Activated CD4-positive, alpha-beta T cell treated with anti-CD3 and anti-CD28 coated beads, Interleukin-2, amount 10 ng/mL, durations not matched to agents 24 days and 14 days (primary cell): ENCODE results near the gene MANF. TPM values are rescaled to one million over a fixed set of nuclear protein-coding genes. Genes with fewer than 3 reads are reported as not detected.
"Not testable (repeated sequence)": the region's sequence is repeated elsewhere in the genome, so short reads cannot be mapped to it uniquely, and the experiment has no call there.

Source experiments
- DNase-seq: peaks from one replicate; pipeline ENCODE4 v3.0.0; 2022
- H3K27ac Mint-ChIP-seq: one replicate; pipeline ENCODE4 v1.8.0; 2022; ENCODE audit warnings: mild to moderate bottlenecking, mixed read lengths
- H3K27me3 Mint-ChIP-seq: one replicate; pipeline ENCODE4 v1.8.0; 2022; ENCODE audit warnings: mixed read lengths
- H3K36me3 Mint-ChIP-seq: one replicate; pipeline ENCODE4 v1.8.0; 2022; ENCODE audit warnings: low read depth, mild to moderate bottlenecking, mixed read lengths
- H3K4me1 Mint-ChIP-seq: one replicate; pipeline ENCODE4 v1.8.0; 2021; ENCODE audit warnings: mixed read lengths
- H3K4me3 Mint-ChIP-seq: one replicate; pipeline ENCODE4 v1.8.0; 2022; ENCODE audit warnings: mild to moderate bottlenecking, moderate library complexity, mixed read lengths
- H3K9me3 Mint-ChIP-seq: one replicate; pipeline ENCODE4 v1.8.0; 2021; ENCODE audit warnings: mixed read lengths
- intact Hi-C: fragments of 100-400 bp; cut with micrococcal nuclease; formaldehyde crosslinking; loops from one replicate; pipeline ENCODE4 v1.15.1; 2023
- total RNA-seq: library from RNA; stranded (reverse); gene quantifications from 2 replicates; pipeline ENCODE4 v1.2.3, GENCODE V29; 2022

MANF gene
- total RNA-seq, 1 donor from 2014 or later = 229 TPM

- intact Hi-C loops = no loop called here
- Mint-ChIP-seq H3K36me3 (peaks cover 3% of the 10 kb centered on the region), H3K9me3 (no peaks in the 10 kb centered on the region), H3K4me1 (peaks cover 10% of the 10 kb centered on the region), H3K4me3 (no peak overlapping the region), H3K27me3 (no peaks in the 10 kb centered on the region), H3K27ac (no peak overlapping the region)
- DNase-seq = no peak
These were observed 5.8 kb upstream of the MANF start for GRCh38 chr3:51379301-51379700.

DNA sequence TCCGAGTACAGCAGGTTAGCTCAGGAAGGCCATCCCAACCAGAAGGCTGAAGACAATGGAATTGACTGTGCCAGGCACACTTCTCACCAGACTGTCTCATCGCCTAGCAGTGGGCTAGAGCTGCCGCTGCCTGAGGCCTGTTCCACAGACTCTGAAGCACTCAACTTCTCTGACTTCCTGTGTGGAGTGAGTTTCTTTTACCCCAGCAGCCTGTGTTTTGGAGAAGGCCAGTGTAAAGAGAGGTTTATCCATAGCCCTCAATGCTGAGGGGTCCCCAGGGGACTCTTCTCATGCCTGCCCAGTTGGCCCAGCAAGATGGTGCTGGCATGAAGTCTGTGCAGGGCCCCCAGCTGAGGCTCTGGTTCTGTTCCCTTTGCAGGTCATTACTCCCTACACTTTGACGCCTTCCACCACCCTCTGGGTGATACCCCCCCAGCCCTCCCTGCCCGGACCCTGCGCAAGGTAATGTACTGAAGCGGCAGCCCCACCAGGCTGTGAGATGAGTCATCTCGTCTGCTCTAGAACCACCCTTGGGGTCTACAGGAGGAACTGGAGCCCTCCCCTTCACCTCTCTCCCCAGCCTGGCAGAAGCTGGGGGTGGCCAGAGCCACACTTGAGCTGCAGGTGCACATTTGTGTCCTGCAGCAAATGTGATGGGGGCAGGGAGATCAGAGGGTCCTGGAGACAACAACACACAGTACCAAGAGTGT is 5.2 kb upstream of the MANF start:
- DNase-seq = no peak
- Mint-ChIP-seq H3K4me3 (no peak overlapping the region), H3K4me1 (peaks cover 10% of the 10 kb centered on the region), H3K36me3 (peaks cover 7% of the 10 kb centered on the region), H3K27ac (no peak overlapping the region), H3K27me3 (no peaks in the 10 kb centered on the region), H3K9me3 (no peaks in the 10 kb centered on the region)
- intact Hi-C loops = loop anchor here (10.0 kb wide), 1 partner anchor 415 kb away; no protein-coding TSS in a partner anchor

- no peaks in the 10 kb centered on the region for H3K9me3 Mint-ChIP-seq
- no peak overlapping the region for H3K27ac Mint-ChIP-seq
- peaks cover 10% of the 10 kb centered on the region for H3K4me1 Mint-ChIP-seq
- H3K27me3 Mint-ChIP-seq = no peaks in the 10 kb centered on the region
- peaks cover 14% of the 10 kb centered on the region for H3K36me3 Mint-ChIP-seq
- no peak for DNase-seq
- no peak overlapping the region for H3K4me3 Mint-ChIP-seq
- intact Hi-C loops = loop anchor here (10.0 kb wide), 1 partner anchor 414 kb away; no protein-coding TSS in a partner anchor
These were observed 4.3 kb upstream of the MANF start for GRCh38 chr3:51380601-51381332.

DNA sequence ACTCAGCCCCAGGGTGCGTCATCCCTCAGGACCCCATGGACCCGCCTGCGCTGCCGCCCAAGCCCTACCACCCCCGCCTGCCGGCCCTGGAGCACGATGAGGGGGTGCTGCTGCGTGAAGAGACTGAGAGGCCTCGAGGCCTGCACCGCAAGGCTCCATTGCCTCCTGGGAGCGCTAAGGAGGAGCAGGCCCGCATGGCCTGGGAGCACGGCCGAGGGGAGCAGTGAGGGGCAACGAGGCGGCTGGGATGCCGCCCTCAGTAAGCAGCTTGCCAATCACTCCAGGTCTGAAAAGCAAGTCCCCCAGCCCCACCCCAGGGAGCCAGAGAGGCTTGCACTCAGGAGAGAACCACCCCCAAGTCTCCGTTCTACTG is 3.8 kb upstream of the MANF start:
- Mint-ChIP-seq H3K4me1 (peaks cover 16% of the 10 kb centered on the region), H3K4me3 (no peak overlapping the region), H3K27me3 (no peaks in the 10 kb centered on the region), H3K36me3 (peaks cover 20% of the 10 kb centered on the region), H3K27ac (no peak overlapping the region), H3K9me3 (no peaks in the 10 kb centered on the region)
- no peak for DNase-seq
- intact Hi-C loops = loop anchor here (10.0 kb wide), 1 partner anchor 413 kb away; no protein-coding TSS in a partner anchor

DNA sequence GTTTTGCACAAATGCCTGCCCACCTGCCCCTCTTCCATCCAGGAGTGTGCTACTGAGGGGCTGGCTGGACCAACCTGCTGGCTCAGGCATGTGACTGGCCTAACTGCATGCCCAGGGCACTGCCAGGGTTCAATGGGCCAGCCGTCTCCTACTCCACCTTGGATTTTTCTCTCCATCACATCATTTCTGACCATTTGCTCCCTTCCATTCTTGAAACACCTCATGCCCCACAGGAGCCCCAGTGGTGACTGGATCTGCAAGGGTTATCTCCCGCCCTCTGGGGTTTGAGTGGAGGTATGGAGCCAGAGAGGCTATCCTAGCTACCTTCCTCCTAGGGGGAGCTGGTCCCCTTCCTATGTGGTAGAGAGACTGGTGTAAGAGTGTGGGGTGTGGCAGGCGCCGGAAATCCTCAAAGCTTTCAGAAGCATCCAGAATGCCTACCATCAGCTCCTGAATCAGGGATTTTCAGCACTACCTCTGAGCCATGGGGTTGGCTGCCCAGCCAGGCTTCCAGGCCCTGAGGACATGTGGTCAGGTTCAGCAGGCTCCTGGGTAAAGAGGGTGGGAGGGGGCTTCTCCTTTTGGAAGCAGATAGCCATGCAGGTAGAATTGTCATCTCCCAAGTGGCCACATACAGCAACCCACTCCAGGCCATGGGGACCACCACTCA is 2.9 kb upstream of the MANF start:
- Mint-ChIP-seq H3K27ac (no peak overlapping the region), H3K9me3 (no peaks in the 10 kb centered on the region), H3K4me1 (peaks cover 24% of the 10 kb centered on the region), H3K36me3 (peaks cover 28% of the 10 kb centered on the region), H3K4me3 (no peak overlapping the region), H3K27me3 (no peaks in the 10 kb centered on the region)
- no peak for DNase-seq
- intact Hi-C loops = loop anchor here (10.0 kb wide), 1 partner anchor 413 kb away; no protein-coding TSS in a partner anchor

GRCh38 chr3:51382947-51383578 is 2.0 kb upstream of the MANF start:
- intact Hi-C loops = loop anchor here (10.0 kb wide), 1 partner anchor 412 kb away; no protein-coding TSS in a partner anchor
- H3K27ac Mint-ChIP-seq = peak overlapping the region; percentile 45

GRCh38 chr3:51384055-51384725 is 901 bp upstream of the MANF start:
- intact Hi-C loops = loop anchor here (2.0 to 10.0 kb wide), 2 partner anchors 411 to 811 kb away; no protein-coding TSS in a partner anchor
- no peak for DNase-seq
- H3K9me3 Mint-ChIP-seq = no peaks in the 10 kb centered on the region
- peaks cover 36% of the 10 kb centered on the region for H3K4me1 Mint-ChIP-seq
- no peaks in the 10 kb centered on the region for H3K27me3 Mint-ChIP-seq
- peaks cover 42% of the 10 kb centered on the region for H3K36me3 Mint-ChIP-seq
- peak overlapping the region; percentile 95 for H3K4me3 Mint-ChIP-seq
- peak overlapping the region; percentile 99 for H3K27ac Mint-ChIP-seq

More at GRCh38 chr3:51382947-51383578, 2.0 kb upstream of the MANF start:
- H3K4me3 Mint-ChIP-seq = peak overlapping the region; percentile 95
- H3K4me1 Mint-ChIP-seq = peaks cover 32% of the 10 kb centered on the region
- H3K27me3 Mint-ChIP-seq = no peaks in the 10 kb centered on the region
- DNase-seq = no peak
- H3K36me3 Mint-ChIP-seq = peaks cover 35% of the 10 kb centered on the region
- H3K9me3 Mint-ChIP-seq = no peaks in the 10 kb centered on the region

DNA sequence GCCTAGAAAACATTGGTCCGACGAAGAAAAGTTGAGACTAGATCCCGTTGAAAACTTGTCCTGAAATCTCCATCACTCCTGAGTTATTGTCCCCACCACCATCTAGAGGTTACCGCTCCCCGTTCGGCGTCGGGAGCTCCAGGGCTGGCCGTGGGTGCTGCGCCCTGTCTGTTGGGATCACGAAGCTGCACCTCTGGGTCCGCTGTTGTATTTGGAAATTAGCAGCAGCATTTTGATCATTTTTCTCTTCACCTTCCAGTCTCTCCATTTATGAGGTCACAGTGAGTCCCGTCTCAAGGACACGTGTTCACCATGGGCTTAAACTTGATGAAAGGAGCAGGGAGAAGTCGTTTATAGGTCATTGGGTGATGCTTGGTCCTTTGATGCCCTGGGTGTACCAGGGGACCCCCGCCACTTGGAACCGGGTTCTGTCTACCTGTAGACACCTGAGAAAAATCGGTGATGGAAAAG is 565 bp downstream of the MANF start:
- peak; percentile 68 for DNase-seq
- H3K4me3 Mint-ChIP-seq = peak overlapping the region; percentile 95

DNA sequence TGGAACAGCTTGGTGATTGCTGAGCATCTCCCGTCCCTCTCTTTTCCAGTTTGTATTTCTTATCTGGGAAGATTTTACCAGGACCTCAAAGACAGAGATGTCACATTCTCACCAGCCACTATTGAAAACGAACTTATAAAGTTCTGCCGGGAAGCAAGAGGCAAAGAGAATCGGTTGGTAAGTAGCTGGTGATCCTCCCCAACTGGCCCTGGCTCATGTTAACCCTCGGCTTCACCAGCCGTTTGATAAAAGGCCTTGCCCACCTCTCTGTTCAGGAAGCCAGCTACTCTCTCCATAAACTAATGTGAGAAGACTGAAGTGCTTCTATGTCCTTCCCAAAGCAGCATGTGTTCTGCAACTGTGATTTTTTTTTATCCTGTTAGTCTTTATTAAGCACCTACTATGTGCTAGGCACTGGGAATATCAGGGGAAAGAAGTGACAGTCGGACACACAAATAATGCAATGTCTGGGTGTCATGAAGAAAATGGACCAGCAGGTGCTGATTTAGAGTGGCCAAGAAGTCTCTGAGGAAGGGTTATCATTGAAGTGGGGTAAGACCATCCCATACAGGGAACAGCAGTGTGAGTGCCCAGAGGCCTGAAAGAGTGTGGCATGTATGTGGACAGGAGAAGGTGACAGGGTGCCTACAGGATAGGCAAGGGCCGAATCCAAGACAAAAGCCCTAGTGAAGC is 1.2 kb downstream of the MANF start:
- no peak for DNase-seq
- Mint-ChIP-seq H3K36me3 (peaks cover 45% of the 10 kb centered on the region), H3K4me3 (peak overlapping the region; percentile 95), H3K27ac (peak overlapping the region; percentile 97), H3K9me3 (no peaks in the 10 kb centered on the region), H3K27me3 (no peaks in the 10 kb centered on the region), H3K4me1 (peaks cover 47% of the 10 kb centered on the region)
- intact Hi-C loops = loop anchor here (5.0 to 10.0 kb wide), 2 partner anchors 408 to 1029 kb away; partner anchors contain the start of gene TMEM115

More for the DNA sequence above, 565 bp downstream of the MANF start:
- Mint-ChIP-seq H3K27me3 (no peaks in the 10 kb centered on the region), H3K4me1 (peaks cover 46% of the 10 kb centered on the region), H3K36me3 (peaks cover 45% of the 10 kb centered on the region), H3K9me3 (no peaks in the 10 kb centered on the region), H3K27ac (peak overlapping the region; percentile 97)
- intact Hi-C loops = loop anchor here (1.0 to 10.0 kb wide), 5 partner anchors 114 to 1028 kb away; partner anchors contain the start of genes MAPKAPK3 and TMEM115

DNA sequence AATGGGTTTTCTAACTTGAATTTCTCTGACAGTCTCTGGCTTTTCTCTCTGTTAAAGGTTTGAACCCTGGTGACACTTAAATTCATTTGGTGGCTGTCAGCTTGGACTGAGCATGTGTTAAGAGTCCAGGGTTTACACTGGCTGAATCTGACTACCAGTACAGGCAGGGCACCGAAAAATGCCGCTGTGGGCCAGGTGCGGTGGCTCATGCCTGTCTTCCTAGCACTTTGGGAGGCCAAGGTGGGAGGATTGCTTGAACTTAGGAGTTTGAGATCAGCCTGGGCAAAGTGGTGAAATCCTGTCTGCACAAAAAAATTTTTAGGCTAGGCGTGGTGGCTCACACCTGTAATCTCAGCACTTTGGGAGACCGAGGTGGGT is 1.8 kb downstream of the MANF start:
- peak overlapping the region; percentile 97 for H3K27ac Mint-ChIP-seq
- DNase-seq = no peak
- no peaks in the 10 kb centered on the region for H3K9me3 Mint-ChIP-seq
- intact Hi-C loops = loop anchor here (5.0 to 10.0 kb wide), 2 partner anchors 408 to 1030 kb away; partner anchors contain the start of gene TMEM115
- peaks cover 47% of the 10 kb centered on the region for H3K4me1 Mint-ChIP-seq
- H3K36me3 Mint-ChIP-seq = peaks cover 47% of the 10 kb centered on the region
- H3K27me3 Mint-ChIP-seq = no peaks in the 10 kb centered on the region
- peak overlapping the region; percentile 95 for H3K4me3 Mint-ChIP-seq

DNA sequence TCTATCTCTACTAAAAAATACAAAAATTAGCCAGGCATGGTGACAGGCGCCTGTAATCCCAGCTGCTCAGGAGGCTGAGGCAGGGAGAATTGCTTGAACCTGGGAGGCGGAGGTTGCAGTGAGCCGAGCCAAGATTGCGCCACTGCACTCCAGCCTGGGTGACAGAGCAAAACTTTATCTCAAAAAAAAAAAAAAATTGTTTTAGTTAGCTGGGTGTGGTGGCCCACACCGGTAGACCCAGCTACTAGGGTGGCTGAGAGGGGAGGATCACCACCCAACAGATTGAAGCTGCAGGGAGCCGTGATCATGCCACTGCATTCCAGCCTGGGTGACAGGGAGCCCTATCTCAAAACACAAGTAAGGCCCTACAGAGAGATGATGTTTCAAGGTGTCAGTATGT is 2.2 kb downstream of the MANF start:
- H3K27ac Mint-ChIP-seq, H3K27me3 Mint-ChIP-seq, DNase-seq, H3K9me3 Mint-ChIP-seq: not testable (repeated sequence)
- peak overlapping the region; percentile 95 for H3K4me3 Mint-ChIP-seq
- peaks cover 47% of the 10 kb centered on the region for H3K4me1 Mint-ChIP-seq
- peaks cover 46% of the 10 kb centered on the region for H3K36me3 Mint-ChIP-seq
- intact Hi-C loops = loop anchor here (5.0 to 10.0 kb wide), 2 partner anchors 408 to 1030 kb away; partner anchors contain the start of gene TMEM115
